ENCODE data around the gene USP34. TPM values are rescaled to one million over a fixed set of nuclear protein-coding genes. Genes with fewer than 3 reads are reported as not detected.

Gene USP34
- total and polyA plus RNA-seq, 2 of the 4 experiments (the other 2 are of a cell fraction): 34.7 to 128 TPM

- Histone ChIP-seq H2BK15ac (ENCODE audit: low read depth, low read length) (no peak overlapping the region), H3K4me3 (ENCODE audit: insufficient read depth, low read depth, low read length) (no peak overlapping the region), H4K91ac (ENCODE audit: insufficient read depth, low read depth, low read length) (no peak overlapping the region), H3K36me3 (ENCODE audit: control insufficient read depth, insufficient read depth, low read length) (peaks cover 29% of the 10 kb centered on the region), H3K27me3 (ENCODE audit: control insufficient read depth, insufficient read depth, low read length) (no peaks in the 10 kb centered on the region), H4K8ac (ENCODE audit: low read depth in 2 of 2, low read length in 2 of 2) (no peak overlapping the region), H2BK5ac (ENCODE audit: low read depth, low read length, poor library complexity, severe bottlenecking) (peak overlapping the region; percentile 87), H3K4me1 (ENCODE audit: control insufficient read depth, insufficient read depth, low read length) (peaks cover 3% of the 10 kb centered on the region; the same call in 1 of the 2 replicates), H3K23ac (ENCODE audit: low read depth, low read length) (no peak overlapping the region), H2AFZ (replicated peaks; ENCODE audit: low read length, poor library complexity) (no peak overlapping the region), H4K20me1 (ENCODE audit: insufficient read depth, low read length) (no peaks in the 10 kb centered on the region; the same call in 1 of the 2 replicates), H3K27ac (ENCODE audit: insufficient read depth, low read length) (no peak overlapping the region), H3K4ac (ENCODE audit: low read depth, low read length) (no peak overlapping the region), H3K79me1 (ENCODE audit: low read depth in 1 of 2, low read length in 2 of 2) (peaks cover 13 to 21% of the 10 kb centered on the region in 2 experiments), H2AK9ac (replicated peaks; ENCODE audit: low read depth, low read length, poor library complexity) (no peak overlapping the region), H2AK5ac (ENCODE audit: low read depth, low read length) (no peak overlapping the region), H3K9me1 (ENCODE audit: insufficient read depth, low read length) (peaks cover 3% of the 10 kb centered on the region), H3K9ac (ENCODE audit: low read depth, low read length) (no peak overlapping the region), H3K4me2 (ENCODE audit: low read depth, low read length) (no peak overlapping the region), H3K14ac (replicated peaks; ENCODE audit: low read depth, low read length) (no peak overlapping the region), H3K56ac (ENCODE audit: extremely low read depth, insufficient read depth, low read length) (no peak overlapping the region), H3K18ac (ENCODE audit: low read depth, low read length) (no peak overlapping the region), H2BK20ac (ENCODE audit: low read depth, low read length) (no peak overlapping the region), H3K9me3 (ENCODE audit: control insufficient read depth, insufficient read depth, low read length) (no peaks in the 10 kb centered on the region), H4K5ac (ENCODE audit: low read depth, low read length) (no peak overlapping the region), H2BK120ac (ENCODE audit: low read depth, low read length) (no peak overlapping the region)
- TF ChIP-seq CEBPB (IDR thresholded peaks at IDR 0.05; ENCODE audit: low read depth, low read length): peak; percentile 84
- no peak for TF ChIP-seq ELK1 (IDR thresholded peaks at IDR 0.05; ENCODE audit: borderline replicate concordance, low read depth, low read length)
- TF ChIP-seq CHD1 (IDR thresholded peaks at IDR 0.05; ENCODE audit: low read depth, low read length): no peak
- no peak for TF ChIP-seq MXI1 (IDR thresholded peaks at IDR 0.05; ENCODE audit: borderline replicate concordance, low read depth, low read length)
- peak; percentile 66 for TF ChIP-seq FOS (IDR thresholded peaks at IDR 0.05; ENCODE audit: low read depth, low read length)
- in situ Hi-C loops (cut with MboI; ENCODE audit: low sequenced_read_pairs) (no loop called here), dilution Hi-C loops (cut with HindIII; ENCODE audit: low sequenced_read_pairs, unreplicated experiment) (no loop called here), intact Hi-C loops (cut with micrococcal nuclease) (no loop called here)
- DNase-seq (peak; percentile 91), ATAC-seq (ENCODE audit: low read depth) (peak; percentile 95)
- 100% methylated on average over 1 of the region's 2 CpGs; no CpG with 5 or more reads in 1 of the 2 experiments for WGBS, 2 experiments (ENCODE audit: extremely low coverage in 2 of 2, insufficient read length in 1 of 2)
- POLR2A ChIA-PET (ENCODE audit: unreplicated experiment): no interaction called here
- no TSS peak for BruUV-seq (replicated peaks)
- CTCF ChIA-PET: no interaction called here
These were observed 130.6 kb downstream of the USP34 start for GRCh38 chr2:61340242-61340641.

Data from IMR-90 (cell line).